ES-I3 (cell line): ENCODE data around the gene STX3.
"Not testable (repeated sequence)": the region's sequence is repeated elsewhere in the genome, so short reads cannot be mapped to it uniquely, and the experiment has no call there.

Experiments
- H3K36me3 ChIP-seq: 2 replicates; pipeline ENCODE4 v1.6.1; 2013; ENCODE audit warnings: mild to moderate bottlenecking, low read length, control low read depth, moderate library complexity; ENCODE audit not compliant: insufficient read depth
- H3K4me1 ChIP-seq: 2 replicates; pipeline ENCODE4 v1.6.1; 2013; ENCODE audit warnings: mild to moderate bottlenecking, control low read depth, low read length; ENCODE audit not compliant: insufficient read depth
- H3K9ac ChIP-seq: 2 replicates; pipeline ENCODE4 v1.6.1; 2013; ENCODE audit warnings: low read depth, mild to moderate bottlenecking, low read length, moderate library complexity
- H3K9me3 ChIP-seq: 2 replicates; pipeline ENCODE4 v1.6.1; 2013; ENCODE audit warnings: mild to moderate bottlenecking, low read length, moderate library complexity; ENCODE audit not compliant: control insufficient read depth, insufficient read depth

Gene STX3

GRCh38 chr11:59851416-59851815, 96.2 kb downstream of the STX3 start:
- not testable (repeated sequence) for H3K4me1 ChIP-seq, H3K9me3 ChIP-seq, H3K9ac ChIP-seq, H3K36me3 ChIP-seq

- Histone ChIP-seq H3K36me3 (no peaks in the 10 kb centered on the region), H3K9ac (no peak overlapping the region), H3K9me3 (no peaks in the 10 kb centered on the region), H3K4me1 (peaks cover 16% of the 10 kb centered on the region)
These were observed 99.7 kb downstream of the STX3 start for GRCh38 chr11:59854871-59855270.
